Pancreas (tissue), 10 donors: ENCODE data around the gene ADGRL1. TPM values are rescaled to one million over a fixed set of nuclear protein-coding genes. Genes with fewer than 3 reads are reported as not detected.

Experiments used
- ATAC-seq, 4 donors: fragments of 200-7000 bp; cut with Tn5 transposase; one replicate each; pipeline versions ENCODE4 v1.8.0 to v1.9.1; 2020; ENCODE audit warnings: mild to moderate bottlenecking in 4 of 4, moderate library complexity in 4 of 4
- DNase-seq, 6 donors: peaks; one replicate each; pipeline ENCODE4 v3.0.0-alpha.2; 2020
- FAIRE-seq: peaks from 2 replicates; lab custom pipeline; 2012; peaks lifted over from hg19 to GRCh38; lab: Jason Lieb, UNC
- H3K27ac ChIP-seq, 4 donors: fragments of 200-600 bp; sonication (generic); 1 replicate in 3 of 4; 2 replicates in 1 of 4; pipeline versions ENCODE4 v1.5.0 to v1.8.0; 2020
- H3K27me3 ChIP-seq, 4 donors: fragments of 200-600 bp; one replicate each; pipeline ENCODE4 v1.8.0; 2021
- H3K36me3 ChIP-seq, 3 donors: fragments of 200-600 bp; sonication (generic) in 1 of 3; one replicate each; pipeline versions ENCODE4 v1.5.0 to v1.8.0; 2020 to 2021
- H3K4me1 ChIP-seq, 3 donors: fragments of 200-600 bp; one replicate each; pipeline ENCODE4 v1.8.0; 2021
- H3K4me3 ChIP-seq, 4 donors: fragments of 200-600 bp; sonication (generic) in 2 of 4; one replicate each; pipeline versions ENCODE4 v1.5.0 to v1.8.0; 2020 to 2021
- H3K9me3 ChIP-seq, 4 donors: fragments of 200-600 bp; one replicate each; pipeline ENCODE4 v1.8.0; 2021
- WGBS, 2 donors: extraction: QIAGEN DNeasy Blood & Tissue Kit; methylation state at CpG; one replicate each; pipeline ENCODE4 v1.1.7; 2013; 5-methylcytosine and 5-hydroxymethylcytosine counted together
- intact Hi-C, 3 donors: fragments of 100-400 bp; cut with DNase I; formaldehyde crosslinking; loops; one replicate each; pipeline versions ENCODE4 v1.11.1 to v1.14.2; 2022
- polyA plus RNA-seq, 2 donors: library from polyadenylated mRNA; stranded (reverse); fragments of 200-250 nt; gene quantifications; one replicate each; pipeline ENCODE4 v1.2.3, GENCODE V29; 2013
- total RNA-seq, 6 donors: library from RNA; stranded (reverse); fragmentation: NEBNext Ultra II Directional in 4 of 6; extraction: Animal tissue kit (Norgen Biotek cat#: 25700) in 4 of 6; gene quantifications; one replicate each; pipeline versions ENCODE4 v1.2.1 to v1.2.4, GENCODE V29; 2021 to 2023
- TF ChIP-seq, protein P1 (sequence below), 4 donors: fragments of 200-600 bp; sonication (generic) in 3 of 4; IDR thresholded peaks; one replicate each; pipeline versions ENCODE4 v1.5.0 to v1.8.0; 2021; ENCODE audit warnings: antibody characterized with exemption in 4 of 4
- donor health status: healthy with polysubstance abuse.
- donor health status: DM: no; HTN: no; CAD: no; lungs with moderate emphysema.
- donor health status: DM: no; HTN: no; CAD: no.
- donor health status: control.
- donor health status: control.
- donor health status: Bipolar disorder and iron deficiency.
- donor health status: DM: yes; HTN: yes; CAD: no.
- donor health status: DM: no; HTN: no; CAD: no.
- donor health status: DM: no; HTN: no; CAD: no.
- donor health status: DM: yes; HTN: yes; CAD: no.

ADGRL1 gene
- total and polyA plus RNA-seq, 8 donors, result 8.3 to 16.8 (median 9.8) TPM

GRCh38 chr19:14118165-14119051, 87.6 kb downstream of the ADGRL1 start:
- intact Hi-C loops, result no loop called here
- ATAC-seq (peak in 3 of 4 donors; percentile 11 to 58 (median 54)), FAIRE-seq (no peak), DNase-seq (peak; percentile 57 to 88 (median 65))
- peaks cover 14 to 35% (median 21%) of the 10 kb centered on the region in 3 donors for H3K4me1 ChIP-seq
- no peaks in the 10 kb centered on the region for H3K9me3 ChIP-seq
- WGBS, 2 donors, result 2 to 3% methylated on average over 41 to 61 of the region's 61 CpGs
- TF ChIP-seq, protein P1, sequence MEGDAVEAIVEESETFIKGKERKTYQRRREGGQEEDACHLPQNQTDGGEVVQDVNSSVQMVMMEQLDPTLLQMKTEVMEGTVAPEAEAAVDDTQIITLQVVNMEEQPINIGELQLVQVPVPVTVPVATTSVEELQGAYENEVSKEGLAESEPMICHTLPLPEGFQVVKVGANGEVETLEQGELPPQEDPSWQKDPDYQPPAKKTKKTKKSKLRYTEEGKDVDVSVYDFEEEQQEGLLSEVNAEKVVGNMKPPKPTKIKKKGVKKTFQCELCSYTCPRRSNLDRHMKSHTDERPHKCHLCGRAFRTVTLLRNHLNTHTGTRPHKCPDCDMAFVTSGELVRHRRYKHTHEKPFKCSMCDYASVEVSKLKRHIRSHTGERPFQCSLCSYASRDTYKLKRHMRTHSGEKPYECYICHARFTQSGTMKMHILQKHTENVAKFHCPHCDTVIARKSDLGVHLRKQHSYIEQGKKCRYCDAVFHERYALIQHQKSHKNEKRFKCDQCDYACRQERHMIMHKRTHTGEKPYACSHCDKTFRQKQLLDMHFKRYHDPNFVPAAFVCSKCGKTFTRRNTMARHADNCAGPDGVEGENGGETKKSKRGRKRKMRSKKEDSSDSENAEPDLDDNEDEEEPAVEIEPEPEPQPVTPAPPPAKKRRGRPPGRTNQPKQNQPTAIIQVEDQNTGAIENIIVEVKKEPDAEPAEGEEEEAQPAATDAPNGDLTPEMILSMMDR (IDR thresholded peaks at IDR 0.05), result no peak
- peak overlapping the region; percentile 28 to 92 (median 40) for H3K4me3 ChIP-seq
- H3K27me3 ChIP-seq, result no peaks in the 10 kb centered on the region
- peak overlapping the region; percentile 89 to 97 (median 95) for H3K27ac ChIP-seq
- no peaks in the 10 kb centered on the region for H3K36me3 ChIP-seq

- TF ChIP-seq, protein P1 (IDR thresholded peaks at IDR 0.05), result no peak
- Histone ChIP-seq H3K4me3 (peak within 1 kb of the TSS; percentile 79 to 92 (median 86)), H3K36me3 (no peaks in the 10 kb centered on the region), H3K9me3 (no peaks in the 10 kb centered on the region), H3K4me1 (peaks cover 21 to 42% (median 23%) of the 10 kb centered on the region in 3 donors), H3K27ac (peak within 1 kb of the TSS; percentile 89 to 97 (median 95)), H3K27me3 (no peaks in the 10 kb centered on the region)
- FAIRE-seq, result no peak
- 1% methylated on average over 36 to 67 of the region's 67 CpGs for WGBS, 2 donors
- intact Hi-C loops, result no loop called here
- ATAC-seq, result peak; percentile 91 to 94 (median 91)
- DNase-seq, result peak; percentile 98 to 100 (median 99)
Observed at GRCh38 chr19:14117668-14118164, 88.3 kb downstream of the ADGRL1 start, which contains the start of gene PRKACA. PRKACA (minus strand) TSS chr19:14117762; CDS start chr19:14117547, 215 bp downstream.

DNA sequence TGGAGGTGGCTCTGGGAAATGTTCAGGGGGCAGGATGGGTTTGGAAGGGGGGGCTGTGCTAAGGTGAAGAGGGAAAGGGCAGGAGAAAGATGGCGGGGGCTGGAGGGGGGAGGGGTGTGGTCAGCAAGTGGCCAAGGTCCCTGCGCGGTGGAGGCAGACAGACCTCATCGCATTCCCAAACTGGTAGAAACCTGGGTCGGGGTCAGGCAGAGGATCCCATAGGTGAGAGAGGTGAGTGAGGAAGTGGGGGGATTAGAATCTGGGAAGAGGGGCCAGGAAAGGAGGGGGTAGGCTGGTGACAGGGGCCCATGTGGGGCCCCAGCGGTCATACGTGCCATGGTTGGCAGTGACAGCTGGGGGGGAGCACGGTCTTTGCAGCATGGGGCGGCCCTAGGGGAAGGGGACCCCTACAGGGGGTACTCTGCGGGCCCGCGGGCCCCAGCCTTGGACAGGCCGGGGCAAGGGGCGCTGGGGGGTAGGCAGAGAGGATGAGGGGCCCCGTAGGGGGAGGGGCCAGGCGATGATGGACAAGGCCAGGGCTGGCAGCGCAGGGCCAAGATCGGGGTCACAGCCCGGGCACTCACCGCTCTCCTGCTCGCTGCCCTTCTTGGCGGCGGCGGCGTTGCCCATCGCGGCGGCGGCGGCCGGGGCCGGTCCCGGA, 88.9 kb downstream of the ADGRL1 start:
- H3K27me3 ChIP-seq, result no peaks in the 10 kb centered on the region
- 1% methylated on average over 11 to 33 of the region's 33 CpGs for WGBS, 2 donors
- peak; percentile 47 to 85 (median 62) for DNase-seq
- peak overlapping the region; percentile 79 to 92 (median 86) for H3K4me3 ChIP-seq
- no peaks in the 10 kb centered on the region for H3K9me3 ChIP-seq
- H3K27ac ChIP-seq, result no peak overlapping the region
- TF ChIP-seq, protein P1 (IDR thresholded peaks at IDR 0.05), result no peak
- intact Hi-C loops, result no loop called here
- FAIRE-seq, result no peak
- no peaks in the 10 kb centered on the region for H3K36me3 ChIP-seq
- no peak for ATAC-seq
- H3K4me1 ChIP-seq, result peaks cover 25 to 43% (median 25%) of the 10 kb centered on the region in 3 donors

- Histone ChIP-seq H3K27ac (no peak overlapping the region), H3K4me3 (peak overlapping the region; percentile 79 to 92 (median 86)), H3K9me3 (no peaks in the 10 kb centered on the region), H3K36me3 (no peaks in the 10 kb centered on the region), H3K4me1 (peaks cover 25 to 43% (median 25%) of the 10 kb centered on the region in 3 donors), H3K27me3 (no peaks in the 10 kb centered on the region)
- DNase-seq (no peak), FAIRE-seq (no peak), ATAC-seq (no peak)
- TF ChIP-seq, protein P1 (IDR thresholded peaks at IDR 0.05), result no peak
- 7 to 14% methylated on average over 6 of the region's 6 CpGs for WGBS, 2 donors
- intact Hi-C loops, result no loop called here
Observed at GRCh38 chr19:14116525-14116917, 89.4 kb downstream of the ADGRL1 start.
